ENCODE results near the gene SHB.

DNA sequence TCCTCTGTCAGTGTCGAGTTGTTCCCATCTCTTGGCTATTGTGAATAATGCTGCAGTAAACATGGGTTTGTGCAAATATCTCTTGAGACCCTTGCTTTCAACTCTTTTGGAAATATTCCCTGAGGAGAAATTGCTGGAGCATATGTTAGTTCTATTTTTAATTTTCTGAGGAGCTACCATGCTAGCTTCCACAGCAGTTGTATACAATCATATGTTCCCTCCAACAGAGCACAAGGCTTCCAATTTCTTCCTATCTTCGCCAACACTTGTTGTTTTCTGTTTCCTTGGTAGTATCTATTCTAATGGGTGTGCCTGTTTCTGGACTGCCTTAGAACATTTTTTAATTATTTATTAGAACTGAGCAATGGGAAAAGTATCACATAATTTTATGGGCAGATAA, 23.6 kb upstream of the SHB start:
- TF ChIP-seq, protein P1, sequence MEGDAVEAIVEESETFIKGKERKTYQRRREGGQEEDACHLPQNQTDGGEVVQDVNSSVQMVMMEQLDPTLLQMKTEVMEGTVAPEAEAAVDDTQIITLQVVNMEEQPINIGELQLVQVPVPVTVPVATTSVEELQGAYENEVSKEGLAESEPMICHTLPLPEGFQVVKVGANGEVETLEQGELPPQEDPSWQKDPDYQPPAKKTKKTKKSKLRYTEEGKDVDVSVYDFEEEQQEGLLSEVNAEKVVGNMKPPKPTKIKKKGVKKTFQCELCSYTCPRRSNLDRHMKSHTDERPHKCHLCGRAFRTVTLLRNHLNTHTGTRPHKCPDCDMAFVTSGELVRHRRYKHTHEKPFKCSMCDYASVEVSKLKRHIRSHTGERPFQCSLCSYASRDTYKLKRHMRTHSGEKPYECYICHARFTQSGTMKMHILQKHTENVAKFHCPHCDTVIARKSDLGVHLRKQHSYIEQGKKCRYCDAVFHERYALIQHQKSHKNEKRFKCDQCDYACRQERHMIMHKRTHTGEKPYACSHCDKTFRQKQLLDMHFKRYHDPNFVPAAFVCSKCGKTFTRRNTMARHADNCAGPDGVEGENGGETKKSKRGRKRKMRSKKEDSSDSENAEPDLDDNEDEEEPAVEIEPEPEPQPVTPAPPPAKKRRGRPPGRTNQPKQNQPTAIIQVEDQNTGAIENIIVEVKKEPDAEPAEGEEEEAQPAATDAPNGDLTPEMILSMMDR (IDR thresholded peaks at IDR 0.05) = no peak
- TF ChIP-seq EZH2phosphoT487 (IDR thresholded peaks at IDR 0.05) = no peak
